ENCODE data around the gene LPAR2.

DNA sequence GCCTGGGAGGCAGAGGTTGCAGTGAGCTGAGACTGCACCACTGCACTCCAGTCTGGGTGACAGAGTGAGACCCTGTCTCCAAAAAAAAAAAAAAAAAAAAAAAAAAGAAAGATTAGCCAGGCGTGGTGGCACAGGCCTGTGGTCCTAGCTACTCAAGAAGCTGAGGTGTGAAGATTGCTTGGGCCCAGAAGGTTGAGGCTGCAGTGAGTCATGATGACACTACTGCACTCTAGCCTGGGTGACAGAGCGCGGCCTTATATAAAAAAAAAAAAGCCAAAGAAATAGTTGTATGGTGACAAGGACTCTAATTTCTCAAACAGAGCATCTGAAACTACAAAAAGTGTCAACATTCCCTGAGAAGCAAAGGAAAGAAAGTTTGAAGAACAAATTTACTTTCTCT is 12.9 kb downstream of the LPAR2 start:
- TF ChIP-seq, protein P1, sequence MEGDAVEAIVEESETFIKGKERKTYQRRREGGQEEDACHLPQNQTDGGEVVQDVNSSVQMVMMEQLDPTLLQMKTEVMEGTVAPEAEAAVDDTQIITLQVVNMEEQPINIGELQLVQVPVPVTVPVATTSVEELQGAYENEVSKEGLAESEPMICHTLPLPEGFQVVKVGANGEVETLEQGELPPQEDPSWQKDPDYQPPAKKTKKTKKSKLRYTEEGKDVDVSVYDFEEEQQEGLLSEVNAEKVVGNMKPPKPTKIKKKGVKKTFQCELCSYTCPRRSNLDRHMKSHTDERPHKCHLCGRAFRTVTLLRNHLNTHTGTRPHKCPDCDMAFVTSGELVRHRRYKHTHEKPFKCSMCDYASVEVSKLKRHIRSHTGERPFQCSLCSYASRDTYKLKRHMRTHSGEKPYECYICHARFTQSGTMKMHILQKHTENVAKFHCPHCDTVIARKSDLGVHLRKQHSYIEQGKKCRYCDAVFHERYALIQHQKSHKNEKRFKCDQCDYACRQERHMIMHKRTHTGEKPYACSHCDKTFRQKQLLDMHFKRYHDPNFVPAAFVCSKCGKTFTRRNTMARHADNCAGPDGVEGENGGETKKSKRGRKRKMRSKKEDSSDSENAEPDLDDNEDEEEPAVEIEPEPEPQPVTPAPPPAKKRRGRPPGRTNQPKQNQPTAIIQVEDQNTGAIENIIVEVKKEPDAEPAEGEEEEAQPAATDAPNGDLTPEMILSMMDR (optimal IDR thresholded peaks at IDR 0.05 in 1 of 3, IDR thresholded peaks at IDR 0.05 in 1 of 3, conservative IDR thresholded peaks at IDR 0.05 in 1 of 3; ENCODE audit: extremely low read depth in 1 of 3, insufficient read depth in 2 of 3, low read length in 3 of 3), result no peak
- no peak for TF ChIP-seq EZH2 (IDR thresholded peaks at IDR 0.05; ENCODE audit: low read length)

All from keratinocyte (primary cell).